Measurements from ENCODE around the gene TSHZ1. TPM values are rescaled to one million over a fixed set of nuclear protein-coding genes. Genes with fewer than 3 reads are reported as not detected.
"Not testable (repeated sequence)": the region's sequence is repeated elsewhere in the genome, so short reads cannot be mapped to it uniquely, and the experiment has no call there.

The TSHZ1 gene
- total RNA-seq, 1 donor from 2014 or later, result 10.0 TPM

DNA sequence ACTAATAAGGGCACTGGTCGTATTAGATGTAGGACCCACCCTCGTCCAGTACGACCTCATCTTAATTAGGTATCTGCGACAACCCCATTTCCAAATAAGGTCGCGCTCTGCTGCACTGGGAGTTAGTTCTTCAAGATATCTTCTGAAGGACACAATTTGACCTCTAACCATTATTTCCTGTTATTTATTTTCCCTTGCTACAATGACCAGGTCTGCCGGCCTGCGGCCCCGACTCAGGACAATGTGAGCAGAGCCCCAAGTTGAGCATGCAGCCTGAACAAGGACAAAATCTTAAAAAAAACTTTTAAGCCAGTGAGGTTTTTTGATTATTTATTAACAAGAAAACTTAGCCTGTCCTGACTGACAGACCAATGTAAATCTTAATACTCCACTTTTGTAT lies 109.3 kb downstream of the TSHZ1 start:
- no peak for DNase-seq

DNA sequence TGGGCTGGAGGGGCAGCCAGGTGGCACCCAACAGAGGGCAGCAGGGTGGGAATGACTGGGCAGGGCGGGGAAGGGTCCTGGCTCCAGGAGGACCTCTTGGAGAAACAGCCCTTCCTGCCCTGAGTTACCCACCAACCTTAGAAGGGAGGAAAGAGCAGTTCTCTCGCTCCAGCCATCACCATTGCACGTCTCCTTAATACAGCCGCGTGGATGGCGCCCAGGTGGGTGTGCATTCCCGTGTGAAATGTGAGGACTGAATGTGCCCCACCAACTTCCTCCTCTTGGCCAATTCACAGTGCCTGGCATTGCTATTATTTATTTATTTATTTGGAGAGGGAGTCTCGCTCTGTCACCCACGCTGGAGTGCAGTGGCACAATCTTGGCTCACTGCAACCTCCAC lies 109.9 kb downstream of the TSHZ1 start:
- no peak for DNase-seq

DNA sequence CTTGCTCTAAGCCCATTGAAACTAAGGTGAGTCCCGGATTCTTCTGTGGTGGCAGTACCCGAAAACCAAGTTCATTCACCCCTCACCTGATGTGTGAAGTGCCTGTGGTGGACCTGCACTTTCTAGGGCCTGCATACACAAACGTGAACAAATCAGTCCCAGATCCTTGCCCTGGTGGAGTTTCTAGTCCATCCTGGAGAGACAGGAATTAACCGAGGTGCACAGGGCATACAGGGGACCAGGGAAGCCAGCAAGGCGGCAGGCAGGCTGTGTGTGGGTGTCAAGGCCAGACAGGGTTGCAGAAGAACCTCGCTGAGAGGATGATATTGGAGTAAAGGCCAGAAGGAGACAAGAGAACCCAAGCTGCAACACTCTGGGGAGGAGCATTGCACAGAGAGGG lies 110.8 kb downstream of the TSHZ1 start:
- DNase-seq, result no peak

DNA sequence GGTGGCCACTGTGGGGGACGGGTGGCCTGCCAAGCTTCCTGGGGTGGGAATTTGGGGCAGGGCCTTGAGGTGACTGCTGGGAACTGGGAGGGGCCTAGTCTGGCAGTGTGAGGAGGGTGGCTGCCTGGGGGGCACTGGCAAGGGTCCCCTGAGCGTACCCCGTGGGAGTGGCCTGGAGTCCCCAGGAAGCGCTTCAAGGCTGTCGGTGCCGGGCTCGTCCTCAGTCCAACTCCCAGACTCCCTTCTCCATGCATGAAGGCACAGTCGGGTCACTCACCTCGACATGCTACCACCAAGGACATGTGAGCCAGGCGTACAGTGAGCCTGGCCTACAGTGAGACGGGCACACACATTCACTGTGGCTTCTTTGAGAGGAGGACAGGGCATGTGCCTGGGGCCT lies 111.6 kb downstream of the TSHZ1 start:
- no peak for DNase-seq

DNA sequence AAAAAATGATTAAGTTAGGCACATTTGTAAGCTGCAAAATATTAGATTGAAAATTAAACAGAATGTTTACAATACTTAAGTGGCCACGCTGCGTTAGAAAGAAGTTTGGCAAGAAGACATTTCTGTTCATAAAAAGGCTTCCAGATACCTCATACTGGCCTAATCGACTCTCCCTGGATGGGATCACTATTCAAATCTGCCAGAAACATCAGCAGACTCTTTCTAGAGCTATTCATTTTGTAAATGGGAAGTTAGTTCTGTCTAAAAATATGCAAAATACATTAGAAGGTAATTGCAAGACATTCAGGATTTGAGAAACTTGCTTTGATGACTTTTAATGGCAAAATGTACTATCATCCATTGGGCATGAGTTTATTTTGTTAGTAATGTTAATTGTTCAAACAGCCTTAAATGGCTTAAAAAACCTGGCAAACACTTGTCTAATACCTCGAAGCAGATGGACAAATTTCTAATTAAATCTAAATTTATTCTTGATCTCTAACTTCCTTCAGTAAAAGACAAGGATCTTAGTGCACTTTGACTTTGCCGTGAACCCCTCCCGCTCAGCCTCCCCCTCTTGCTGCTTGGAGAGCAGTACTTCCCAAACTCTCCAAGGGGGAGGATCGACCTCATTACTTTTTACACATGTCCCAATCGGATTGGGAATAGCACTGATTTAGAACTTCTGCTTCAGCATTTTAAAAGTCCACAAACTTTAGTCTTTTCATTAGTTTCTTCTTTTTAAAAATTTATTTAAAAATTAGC lies 113.4 kb downstream of the TSHZ1 start:
- DNase-seq, result no peak

DNA sequence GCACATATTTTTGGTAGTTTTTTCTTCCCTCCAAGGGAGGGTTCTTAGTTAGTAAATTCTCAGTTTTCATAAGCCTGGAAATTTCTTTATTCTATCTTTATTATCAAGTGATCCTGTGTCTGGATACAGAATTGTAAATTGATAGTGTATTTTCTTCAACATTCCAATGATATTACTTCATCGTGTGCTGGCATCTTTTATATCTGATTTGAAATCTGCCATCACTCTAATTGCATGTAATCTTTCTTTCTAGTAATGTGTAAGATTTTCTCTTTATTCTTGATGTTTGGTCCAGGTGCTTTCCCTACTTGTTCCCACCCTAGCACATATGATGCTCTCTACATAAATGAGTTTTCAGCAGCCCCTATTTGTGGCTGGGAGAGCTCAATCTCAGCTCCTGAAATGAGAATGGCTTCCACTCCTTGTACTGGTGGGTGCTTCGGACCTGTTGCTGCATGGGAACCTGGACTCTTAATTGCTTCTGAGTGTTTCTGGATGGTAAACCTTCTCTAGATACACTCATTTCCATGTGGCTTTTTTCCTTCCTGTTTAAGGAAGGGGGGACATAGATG lies 114.2 kb downstream of the TSHZ1 start:
- DNase-seq, result no peak

DNA sequence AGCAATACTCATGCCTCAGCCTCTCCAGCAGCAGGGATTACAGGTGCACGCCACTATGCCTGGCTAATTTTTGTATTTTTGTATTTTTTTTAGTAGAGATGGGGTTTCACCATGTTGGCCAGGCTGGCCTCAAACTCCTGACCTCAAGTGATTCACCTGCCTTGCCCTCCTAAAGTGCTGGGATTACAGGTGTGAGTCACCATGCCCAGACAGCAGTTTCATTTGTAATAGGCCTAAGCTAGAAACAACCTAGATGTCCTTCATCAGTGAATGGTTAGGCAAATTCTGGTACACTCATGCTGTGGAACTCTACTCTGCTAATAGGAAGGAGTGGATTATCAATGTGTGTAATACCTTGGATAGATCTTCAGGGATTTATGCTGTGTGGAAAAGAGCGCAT lies 119.2 kb downstream of the TSHZ1 start:
- not testable (repeated sequence) for DNase-seq

DNA sequence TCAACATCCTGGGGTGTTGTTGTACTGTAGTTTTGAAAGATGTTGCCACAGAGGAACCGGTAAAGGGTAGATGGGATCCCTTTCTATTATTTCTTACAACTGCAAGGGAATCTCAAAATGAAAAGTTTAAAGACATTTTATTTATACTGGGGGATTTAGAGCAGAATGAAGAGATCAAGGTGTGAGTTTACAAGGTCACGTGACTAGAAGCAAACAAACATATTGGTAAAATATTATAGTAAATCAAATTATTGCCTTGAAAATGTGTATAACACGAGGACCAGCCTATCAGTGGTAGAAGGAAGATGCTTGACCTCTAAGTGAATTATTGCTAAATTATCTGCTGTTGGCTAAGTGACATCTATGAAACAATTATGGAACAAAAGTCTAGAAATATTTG lies 119.7 kb downstream of the TSHZ1 start:
- DNase-seq, result no peak

DNA sequence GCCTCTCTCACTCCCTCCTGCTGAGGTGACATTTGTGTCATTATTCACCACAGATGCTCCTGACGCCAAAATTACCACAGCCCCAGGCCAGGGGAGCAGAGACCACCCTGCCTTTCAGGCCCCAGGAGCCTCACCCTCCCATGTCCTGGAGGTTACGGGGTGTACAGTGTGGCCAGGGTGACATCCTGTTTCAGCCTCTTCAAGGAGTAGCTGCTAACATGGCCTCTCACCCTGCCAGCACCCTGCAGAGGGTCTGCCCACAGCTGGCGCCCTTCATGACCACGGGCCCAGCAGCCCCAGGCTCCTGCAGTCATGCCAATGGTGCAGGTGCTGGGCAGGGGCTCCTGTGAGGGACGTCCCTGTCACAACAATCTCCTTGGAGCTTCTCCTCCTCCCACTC lies 124.3 kb downstream of the TSHZ1 start:
- no peak for DNase-seq

DNA sequence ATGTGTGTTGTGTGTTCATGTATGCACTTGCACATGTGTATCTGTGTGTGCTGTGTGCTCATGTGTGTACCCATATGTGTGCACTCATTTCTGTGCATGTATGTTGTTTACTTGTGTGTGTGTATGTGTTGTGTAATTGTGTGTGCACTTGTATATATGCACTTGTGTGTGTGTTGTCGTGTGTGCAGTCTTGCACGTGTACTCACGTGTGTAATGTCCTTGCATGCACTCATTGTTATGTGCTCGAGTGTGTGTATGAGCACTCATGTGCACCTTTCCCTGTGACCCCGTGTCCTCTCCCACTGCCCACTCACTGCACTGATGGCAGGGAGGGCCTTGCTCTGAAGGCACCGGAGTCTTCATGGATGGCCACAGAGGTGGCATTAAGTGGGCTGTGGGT lies 124.9 kb downstream of the TSHZ1 start:
- DNase-seq, result no peak

DNA sequence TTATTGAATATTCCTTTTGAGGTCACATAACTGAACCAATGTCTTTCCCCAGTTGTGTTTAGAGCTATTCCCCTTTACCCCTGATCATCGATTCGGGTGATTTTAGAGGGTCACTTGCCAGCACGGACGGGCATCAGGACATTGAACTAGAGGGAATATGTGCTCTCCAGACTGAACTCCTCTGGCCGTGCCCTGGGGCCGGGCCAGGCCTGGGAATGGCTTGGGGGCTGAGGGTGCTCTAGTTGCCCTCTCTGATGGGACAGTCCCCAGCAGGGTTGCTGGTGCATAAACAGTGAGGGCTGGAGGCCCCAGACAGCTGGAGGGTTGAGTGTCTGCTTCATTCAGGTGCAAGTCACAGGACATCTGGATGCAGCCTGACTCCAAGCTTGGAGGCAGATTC lies 126.2 kb downstream of the TSHZ1 start:
- no peak for DNase-seq

DNA sequence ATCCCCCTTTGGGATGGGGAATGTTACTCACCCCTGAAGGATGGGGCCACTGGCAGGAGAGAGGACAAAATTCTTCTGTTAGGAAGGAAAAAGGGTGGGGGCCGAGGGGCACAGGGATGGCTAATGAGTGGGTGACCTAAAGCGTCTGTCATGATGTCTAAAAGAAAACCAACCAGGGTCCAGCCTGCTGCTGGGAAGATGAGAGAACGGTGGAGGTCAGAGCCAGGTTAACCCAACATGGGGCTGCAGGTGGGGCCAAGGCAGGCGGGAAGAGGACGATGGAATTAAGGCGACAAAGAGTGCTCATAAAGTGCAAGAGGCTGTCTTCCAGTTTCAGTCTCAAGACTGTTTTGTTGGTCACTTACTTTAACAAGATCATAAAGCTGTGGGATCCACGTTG lies 126.8 kb downstream of the TSHZ1 start:
- no peak for DNase-seq

DNA sequence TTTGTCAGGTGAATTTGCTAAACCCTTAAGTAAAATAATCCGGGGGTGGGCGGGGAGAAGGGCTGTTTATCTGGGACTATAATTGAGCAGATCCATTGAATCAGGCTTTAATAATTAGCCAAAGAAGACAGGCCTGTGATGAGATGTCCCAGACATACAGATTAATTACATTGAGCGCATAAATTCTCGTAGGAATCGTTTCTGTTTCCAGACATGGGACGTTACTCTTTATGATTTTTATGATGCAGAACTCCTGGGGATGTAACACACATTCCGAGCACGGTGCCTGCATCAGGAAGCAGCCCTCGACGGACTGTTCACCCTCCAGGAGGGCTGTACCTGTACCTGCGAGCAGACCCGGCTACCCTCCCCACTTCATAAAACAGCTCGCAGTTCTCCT lies 128.0 kb downstream of the TSHZ1 start:
- DNase-seq, result no peak

Other genes with a start within 250 kb of the TSHZ1 start
- gene PTGR3, start 1.7 kb upstream of the TSHZ1 start, total RNA-seq, result 21.1 and 23.0 TPM in 2 replicates
- not detected in 2 replicates for gene SMIM21, start 216.9 kb downstream of the TSHZ1 start, total RNA-seq

Data from dermis blood vessel endothelial cell (primary cell).